ENCODE results near the gene ALDH1B1.

DNA sequence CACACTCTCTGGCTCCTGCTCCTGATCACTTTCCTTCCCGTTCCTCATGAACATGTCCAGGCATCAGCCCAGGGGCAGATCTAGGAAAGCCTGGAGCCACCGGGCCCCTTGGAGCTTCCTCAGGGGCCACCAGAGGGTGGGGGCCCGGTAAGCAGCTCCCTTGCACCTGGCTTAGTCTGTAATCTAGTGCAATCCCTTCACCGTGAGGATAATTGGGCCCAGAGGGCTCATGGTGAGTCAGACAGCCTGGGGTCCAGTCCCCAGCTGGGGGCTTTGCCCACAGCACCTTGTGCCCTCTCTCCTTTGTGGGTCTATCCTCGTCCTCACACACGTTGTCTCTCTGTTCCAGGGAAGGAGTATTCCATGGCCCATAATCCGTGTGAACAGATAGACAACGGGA lies 10.4 kb upstream of the ALDH1B1 start:
- no peak for TF ChIP-seq POLR2AphosphoS5 (IDR thresholded peaks at IDR 0.05)
- TF ChIP-seq, protein P1, sequence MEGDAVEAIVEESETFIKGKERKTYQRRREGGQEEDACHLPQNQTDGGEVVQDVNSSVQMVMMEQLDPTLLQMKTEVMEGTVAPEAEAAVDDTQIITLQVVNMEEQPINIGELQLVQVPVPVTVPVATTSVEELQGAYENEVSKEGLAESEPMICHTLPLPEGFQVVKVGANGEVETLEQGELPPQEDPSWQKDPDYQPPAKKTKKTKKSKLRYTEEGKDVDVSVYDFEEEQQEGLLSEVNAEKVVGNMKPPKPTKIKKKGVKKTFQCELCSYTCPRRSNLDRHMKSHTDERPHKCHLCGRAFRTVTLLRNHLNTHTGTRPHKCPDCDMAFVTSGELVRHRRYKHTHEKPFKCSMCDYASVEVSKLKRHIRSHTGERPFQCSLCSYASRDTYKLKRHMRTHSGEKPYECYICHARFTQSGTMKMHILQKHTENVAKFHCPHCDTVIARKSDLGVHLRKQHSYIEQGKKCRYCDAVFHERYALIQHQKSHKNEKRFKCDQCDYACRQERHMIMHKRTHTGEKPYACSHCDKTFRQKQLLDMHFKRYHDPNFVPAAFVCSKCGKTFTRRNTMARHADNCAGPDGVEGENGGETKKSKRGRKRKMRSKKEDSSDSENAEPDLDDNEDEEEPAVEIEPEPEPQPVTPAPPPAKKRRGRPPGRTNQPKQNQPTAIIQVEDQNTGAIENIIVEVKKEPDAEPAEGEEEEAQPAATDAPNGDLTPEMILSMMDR (IDR thresholded peaks at IDR 0.05), result no peak

Measured in breast epithelium (tissue), 3 donors.